NCI-H2227 (cell line): Measurements from ENCODE around the gene GALNT9.

Source experiments
- DNase-seq: peaks from one replicate; lab custom pipeline; 2025; ENCODE audit not compliant: unreplicated experiment; lab: John Stamatoyannopoulos, UW

Gene GALNT9

DNA sequence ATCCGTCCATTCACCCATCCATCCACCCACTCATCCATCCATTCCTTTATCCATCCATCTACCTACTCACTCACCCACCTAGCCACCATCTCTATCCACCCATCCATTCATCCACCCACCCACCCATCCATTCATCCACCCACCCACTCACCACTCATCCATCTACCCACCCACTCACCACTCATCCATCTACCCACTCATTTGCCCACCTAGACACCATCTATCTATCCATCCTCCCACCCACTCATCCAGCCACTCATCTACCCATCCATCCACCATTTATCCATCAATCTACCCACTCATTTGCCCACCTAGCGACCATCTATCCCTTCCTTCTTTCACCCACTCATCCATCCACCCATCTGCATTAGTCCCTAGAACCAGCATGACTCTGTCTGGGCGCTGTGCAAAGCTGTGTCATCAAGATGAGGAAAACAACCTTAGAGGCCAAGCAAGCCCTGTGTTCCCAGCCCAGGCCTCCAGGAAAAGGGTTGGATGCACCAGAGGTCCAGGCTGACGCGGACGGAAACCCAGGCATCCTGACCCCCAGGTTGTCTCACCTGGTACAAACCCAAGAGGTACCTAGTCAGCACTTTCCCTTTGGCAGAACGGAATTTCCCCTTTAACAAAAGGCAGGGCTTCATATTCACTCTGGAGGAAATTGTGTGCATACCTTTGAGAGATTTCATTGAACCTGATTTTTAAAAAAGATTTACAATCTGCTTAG is 111.4 kb downstream of the GALNT9 start:
- DNase-seq: no peak

DNA sequence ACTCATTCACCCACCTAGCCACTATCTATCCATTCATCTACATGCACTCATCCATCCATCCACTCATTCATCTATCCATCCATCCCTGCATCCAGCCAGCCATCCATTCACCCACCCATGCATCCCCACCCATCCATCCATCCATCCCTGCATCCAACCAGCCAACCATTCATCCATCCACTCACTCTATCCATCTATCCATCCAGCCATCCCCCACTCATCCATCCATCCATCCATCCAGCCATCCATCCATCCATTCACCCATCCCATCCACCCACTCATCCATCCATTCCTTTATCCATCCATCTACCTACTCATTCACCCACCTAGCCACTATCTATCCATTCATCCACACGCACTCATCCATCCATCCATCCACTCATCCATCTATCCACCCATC is 112.0 kb downstream of the GALNT9 start:
- no peak for DNase-seq

DNA sequence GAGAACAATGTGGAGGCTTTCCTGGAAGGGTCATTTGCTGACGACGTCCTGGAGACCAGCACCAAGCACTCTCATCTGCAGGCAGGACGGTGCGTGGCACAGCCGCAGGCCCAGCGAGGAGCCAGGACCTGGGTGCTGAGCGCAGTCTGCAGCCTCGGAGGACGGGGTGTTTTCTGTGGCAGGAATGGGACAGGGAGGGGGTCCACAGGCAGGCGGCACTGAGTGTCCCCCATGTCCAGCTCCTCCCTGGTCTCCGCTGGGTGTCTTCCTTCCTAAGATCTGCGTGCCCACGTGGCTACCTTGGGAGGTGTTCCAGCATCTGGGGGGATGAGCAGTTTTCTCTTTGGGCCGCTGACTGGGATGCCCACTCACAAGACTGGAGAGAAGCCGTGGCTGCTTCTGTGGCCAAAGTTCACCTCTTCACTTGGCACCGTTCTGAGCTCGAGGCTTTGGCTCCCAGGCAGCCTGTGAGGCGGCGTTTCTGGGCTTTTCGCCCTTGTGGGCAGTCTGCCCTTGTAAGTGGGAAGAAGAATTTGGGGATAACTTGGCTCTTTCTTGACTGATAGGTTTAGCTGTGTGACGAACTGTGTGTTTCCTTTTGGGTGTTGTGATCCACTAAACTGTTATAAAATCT is 112.9 kb downstream of the GALNT9 start:
- DNase-seq: no peak

- no peak for DNase-seq
Observed at GRCh38 chr12:132215299-132215989, 113.9 kb downstream of the GALNT9 start.

- no peak for DNase-seq
Observed at GRCh38 chr12:132214891-132215290, 114.5 kb downstream of the GALNT9 start.

- DNase-seq: no peak
Observed at GRCh38 chr12:132214161-132214476, 115.3 kb downstream of the GALNT9 start.

- no peak for DNase-seq
Observed at GRCh38 chr12:132213359-132214160, 115.8 kb downstream of the GALNT9 start.

DNA sequence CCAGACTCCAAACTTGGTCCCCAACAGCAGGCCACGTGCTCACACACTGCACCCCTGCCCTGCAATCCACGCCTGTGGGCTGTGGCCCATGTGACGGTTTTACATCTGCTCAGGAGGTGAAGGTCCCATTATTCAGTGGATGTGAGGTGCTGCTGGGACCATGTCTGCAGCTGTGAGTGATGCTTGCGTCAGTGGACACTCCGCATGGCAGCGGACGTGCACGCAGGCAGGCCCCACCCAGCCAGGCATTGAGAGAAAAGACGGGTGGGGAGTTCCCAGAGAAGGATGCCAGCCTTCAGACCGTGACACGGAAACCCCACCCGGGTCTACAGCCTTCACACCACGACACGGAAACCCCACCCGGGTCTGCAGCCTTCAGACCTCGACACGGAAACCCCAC is 117.6 kb downstream of the GALNT9 start:
- DNase-seq: no peak

DNA sequence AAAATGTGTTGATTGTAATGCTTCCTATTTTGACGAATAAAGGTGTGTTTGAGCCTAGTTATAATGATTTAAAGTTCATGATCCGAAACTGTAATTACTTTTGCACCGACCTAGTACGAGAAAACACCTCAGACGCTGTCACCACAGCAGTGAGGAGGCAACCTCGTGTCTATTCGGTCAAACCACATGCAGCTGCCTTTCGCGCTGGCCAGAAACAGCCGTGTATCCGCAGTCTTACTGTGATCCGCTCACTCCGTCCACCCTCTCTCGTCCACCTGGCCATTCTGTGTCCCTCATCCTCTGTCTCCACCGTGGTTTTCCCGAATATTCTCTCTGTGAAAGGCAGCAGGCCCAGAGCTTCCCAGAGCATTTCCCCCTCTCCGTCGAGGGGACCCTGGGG is 118.1 kb downstream of the GALNT9 start:
- DNase-seq: no peak

- DNase-seq: no peak
Observed at GRCh38 chr12:132210223-132211055, 119.0 kb downstream of the GALNT9 start.

DNA sequence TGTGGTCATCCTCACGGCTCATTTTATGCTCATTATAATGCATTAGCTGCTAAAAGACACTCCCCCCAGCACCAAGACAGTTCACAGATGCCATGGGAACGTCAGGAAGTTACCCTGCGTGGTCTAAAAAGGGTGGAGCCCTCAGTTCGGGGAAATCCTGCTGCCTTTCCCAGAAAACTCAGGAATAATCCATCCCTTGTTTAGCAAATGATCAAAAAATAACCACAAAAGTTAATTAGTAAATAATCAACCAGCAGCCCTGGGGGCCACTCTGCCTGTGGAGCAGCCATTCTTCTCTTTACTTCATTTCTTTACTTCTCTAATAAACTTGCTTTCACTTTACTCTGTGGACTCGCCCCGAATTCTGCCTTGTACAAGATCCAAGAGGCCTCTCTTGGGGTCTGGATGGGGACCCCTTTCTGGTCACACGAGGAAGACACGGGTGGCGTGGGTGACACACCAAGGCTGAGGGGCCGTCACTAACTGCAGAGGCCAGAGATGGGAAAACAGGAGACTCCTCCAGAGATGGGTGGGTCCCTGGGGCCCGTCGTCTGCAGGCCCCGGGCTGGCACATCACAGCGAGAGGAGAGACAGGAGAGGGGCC is 119.7 kb downstream of the GALNT9 start:
- DNase-seq: no peak

GRCh38 chr12:132208153-132208823 is 121.1 kb downstream of the GALNT9 start:
- no peak for DNase-seq

GRCh38 chr12:132207083-132207775 is 122.2 kb downstream of the GALNT9 start:
- DNase-seq: no peak

- DNase-seq: no peak
Observed at GRCh38 chr12:132206046-132206434, 123.3 kb downstream of the GALNT9 start.

GRCh38 chr12:132205271-132206045 is 123.9 kb downstream of the GALNT9 start:
- DNase-seq: no peak

DNA sequence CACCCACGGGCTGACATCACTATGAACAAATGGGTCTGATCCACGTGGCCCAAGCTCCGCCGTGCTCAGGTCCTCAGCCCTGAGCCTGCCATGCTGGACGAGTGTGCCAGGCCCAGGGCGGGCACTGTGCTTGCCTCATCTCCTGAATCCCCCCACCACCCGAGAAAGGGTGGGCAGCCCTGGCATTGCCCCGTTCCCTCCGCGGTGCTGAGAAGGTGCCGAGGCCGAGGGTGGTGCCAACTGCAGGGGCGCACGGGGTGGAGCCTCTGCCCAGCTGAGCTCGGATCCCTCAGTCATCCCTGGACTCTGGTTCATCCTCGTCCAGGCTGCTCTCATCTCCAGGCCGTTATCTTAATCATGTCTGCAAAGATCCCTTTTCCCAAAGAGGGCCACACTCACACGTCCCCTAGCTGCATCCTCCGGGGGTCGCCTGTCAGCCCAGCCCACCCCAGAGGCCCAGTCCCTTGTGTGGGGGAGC is 124.6 kb downstream of the GALNT9 start:
- DNase-seq: no peak

GRCh38 chr12:132204063-132204792 is 125.2 kb downstream of the GALNT9 start:
- DNase-seq: no peak
